Fibroblast of skin of right biceps (primary cell): ENCODE results near the gene HPGDS.
A peak's percentile ranks its signal among the peaks of the same experiment; 100 is the strongest.
"Not testable (repeated sequence)": the region's sequence is repeated elsewhere in the genome, so short reads cannot be mapped to it uniquely, and the experiment has no call there.

Experiments used
- DNase-seq: peaks from one replicate; pipeline ENCODE4 v3.0.0-alpha.2; 2013

The HPGDS gene

GRCh38 chr4:94356444-94356843 is 13.8 kb upstream of the HPGDS start:
- no peak for DNase-seq

GRCh38 chr4:94354474-94354896 is 11.8 kb upstream of the HPGDS start:
- DNase-seq, result no peak

- DNase-seq, result no peak
Observed at GRCh38 chr4:94352996-94353395, 10.4 kb upstream of the HPGDS start.

GRCh38 chr4:94352163-94352562 is 9.5 kb upstream of the HPGDS start:
- no peak for DNase-seq

- DNase-seq, result no peak
Observed at GRCh38 chr4:94351319-94351718, 8.7 kb upstream of the HPGDS start.

GRCh38 chr4:94350095-94350494 is 7.5 kb upstream of the HPGDS start:
- no peak for DNase-seq

- peak; percentile 36 for DNase-seq
Observed at GRCh38 chr4:94349193-94349592, 6.6 kb upstream of the HPGDS start.

- peak; percentile 16 for DNase-seq
Observed at GRCh38 chr4:94348666-94349065, 6.0 kb upstream of the HPGDS start.

- DNase-seq, result no peak
Observed at GRCh38 chr4:94346541-94346940, 3.9 kb upstream of the HPGDS start.

- DNase-seq, result no peak
Observed at GRCh38 chr4:94345969-94346368, 3.3 kb upstream of the HPGDS start.

GRCh38 chr4:94345266-94345665 is 2.6 kb upstream of the HPGDS start:
- DNase-seq, result no peak

GRCh38 chr4:94344457-94344856 is 1.8 kb upstream of the HPGDS start:
- DNase-seq, result no peak

- DNase-seq, result no peak
Observed at GRCh38 chr4:94341481-94342370, 910 bp downstream of the HPGDS start.

- no peak for DNase-seq
Observed at GRCh38 chr4:94339779-94340178, 2.9 kb downstream of the HPGDS start.

- no peak for DNase-seq
Observed at GRCh38 chr4:94338681-94339351, 3.8 kb downstream of the HPGDS start.

- not testable (repeated sequence) for DNase-seq
Observed at GRCh38 chr4:94336791-94337190, 5.8 kb downstream of the HPGDS start.

- no peak for DNase-seq
Observed at GRCh38 chr4:94336303-94336702, 6.3 kb downstream of the HPGDS start.

- DNase-seq, result no peak
Observed at GRCh38 chr4:94334962-94335361, 7.7 kb downstream of the HPGDS start.

- DNase-seq, result peak; percentile 11
Observed at GRCh38 chr4:94334476-94334875, 8.2 kb downstream of the HPGDS start.

GRCh38 chr4:94333866-94334265 is 8.8 kb downstream of the HPGDS start:
- DNase-seq, result no peak

- no peak for DNase-seq
Observed at GRCh38 chr4:94332983-94333590, 9.5 kb downstream of the HPGDS start.

- no peak for DNase-seq
Observed at GRCh38 chr4:94329933-94330332, 12.7 kb downstream of the HPGDS start.

- DNase-seq, result no peak
Observed at GRCh38 chr4:94325835-94326234, 16.8 kb downstream of the HPGDS start.

- DNase-seq, result not testable (repeated sequence)
Observed at GRCh38 chr4:94319927-94320326, 22.7 kb downstream of the HPGDS start.
